Mucosa of descending colon (tissue), 3 donors: ENCODE data around the gene MAK. TPM values are rescaled to one million over a fixed set of nuclear protein-coding genes. Genes with fewer than 3 reads are reported as not detected.

Experiments used
- ATAC-seq: fragments of 200-7000 bp; cut with Tn5 transposase; one replicate; pipeline ENCODE4 v1.9.1; 2020; ENCODE audit warnings: mild to moderate bottlenecking, moderate library complexity
- DNase-seq, 3 donors: peaks; one replicate each; pipeline ENCODE4 v3.0.0-alpha.2; 2020
- H3K36me3 ChIP-seq: fragments of 200-600 bp; one replicate; pipeline ENCODE4 v1.8.0; 2021; ENCODE audit warnings: low read depth, mild to moderate bottlenecking
- H3K4me1 ChIP-seq: fragments of 200-600 bp; one replicate; pipeline ENCODE4 v1.8.0; 2021; ENCODE audit warnings: low read depth, mild to moderate bottlenecking
- H3K4me3 ChIP-seq: fragments of 200-600 bp; one replicate; pipeline ENCODE4 v1.8.0; 2021; ENCODE audit warnings: mild to moderate bottlenecking
- H3K9me3 ChIP-seq: fragments of 200-600 bp; one replicate; pipeline ENCODE4 v1.8.0; 2021; ENCODE audit warnings: mild to moderate bottlenecking
- CTCF ChIP-seq: fragments of 200-600 bp; IDR thresholded peaks from one replicate; pipeline ENCODE4 v1.8.0; 2022; ENCODE audit warnings: antibody characterized with exemption, mild to moderate bottlenecking
- intact Hi-C, 2 donors: fragments of 100-400 bp; cut with DNase I in 1 of 2; cut with micrococcal nuclease in 1 of 2; formaldehyde crosslinking; loops; one replicate each; pipeline versions ENCODE4 v1.11.0 to v1.11.1; 2022; cut with DNase I, micrococcal nuclease
- total RNA-seq, 3 donors: library from RNA; stranded (reverse); fragmentation: NEBNext Ultra II Directional in 2 of 3; extraction: Animal tissue kit (Norgen Biotek cat#: 25700) in 2 of 3; gene quantifications; one replicate each; pipeline versions ENCODE4 v1.2.1 to v1.2.4, GENCODE V29; 2021 to 2023
- donor health status: DM: no; HTN: no; CAD: no; lungs with moderate emphysema.
- donor health status: DM: no; HTN: no; CAD: no.
- donor health status: DM: no; HTN: yes; CAD: no.

MAK gene
- total RNA-seq, 3 donors from 2014 or later = not detected

- DNase-seq = no peak
- Histone ChIP-seq H3K4me1 (no peaks in the 10 kb centered on the region), H3K36me3 (no peaks in the 10 kb centered on the region), H3K9me3 (no peaks in the 10 kb centered on the region), H3K4me3 (no peak overlapping the region)
- intact Hi-C loops = no loop called here
- ATAC-seq = no peak
- no peak for TF ChIP-seq CTCF
These were observed 44.6 kb downstream of the MAK start for GRCh38 chr6:10793695-10794094.

- Histone ChIP-seq H3K9me3 (no peaks in the 10 kb centered on the region), H3K36me3 (no peaks in the 10 kb centered on the region), H3K4me1 (no peaks in the 10 kb centered on the region), H3K4me3 (no peak overlapping the region)
- intact Hi-C loops = no loop called here
- DNase-seq = no peak
- ATAC-seq = no peak
- no peak for TF ChIP-seq CTCF
These were observed 45.3 kb downstream of the MAK start for GRCh38 chr6:10793035-10793434.

GRCh38 chr6:10792101-10792500 is 46.2 kb downstream of the MAK start:
- Histone ChIP-seq H3K4me1 (no peaks in the 10 kb centered on the region), H3K36me3 (no peaks in the 10 kb centered on the region), H3K4me3 (no peak overlapping the region), H3K9me3 (no peaks in the 10 kb centered on the region)
- intact Hi-C loops = no loop called here
- TF ChIP-seq CTCF = no peak
- ATAC-seq = no peak
- DNase-seq = no peak

GRCh38 chr6:10791673-10792072 is 46.7 kb downstream of the MAK start:
- intact Hi-C loops = no loop called here
- no peaks in the 10 kb centered on the region for H3K36me3 ChIP-seq
- no peak for TF ChIP-seq CTCF
- H3K4me3 ChIP-seq = no peak overlapping the region
- no peak for DNase-seq
- ATAC-seq = no peak
- no peaks in the 10 kb centered on the region for H3K4me1 ChIP-seq
- no peaks in the 10 kb centered on the region for H3K9me3 ChIP-seq

GRCh38 chr6:10779076-10779475 is 59.3 kb downstream of the MAK start:
- no peak for TF ChIP-seq CTCF
- no peak for ATAC-seq
- no peak overlapping the region for H3K4me3 ChIP-seq
- H3K36me3 ChIP-seq = no peaks in the 10 kb centered on the region
- intact Hi-C loops = no loop called here
- DNase-seq = no peak
- H3K9me3 ChIP-seq = no peaks in the 10 kb centered on the region
- no peaks in the 10 kb centered on the region for H3K4me1 ChIP-seq

- no peak for TF ChIP-seq CTCF
- H3K4me1 ChIP-seq = no peaks in the 10 kb centered on the region
- ATAC-seq (no peak), DNase-seq (no peak)
- H3K9me3 ChIP-seq = no peaks in the 10 kb centered on the region
- H3K4me3 ChIP-seq = no peak overlapping the region
- H3K36me3 ChIP-seq = no peaks in the 10 kb centered on the region
- intact Hi-C loops = no loop called here
These were observed 60.1 kb downstream of the MAK start for GRCh38 chr6:10778230-10778629.
